H9 (cell line): ENCODE data around the gene PIK3CD. TPM values are rescaled to one million over a fixed set of nuclear protein-coding genes. Genes with fewer than 3 reads are reported as not detected.

ENCODE experiments used
- DNase-seq: peaks from one replicate; pipeline ENCODE4 v3.0.0-alpha.2; 2017
- H2AFZ ChIP-seq: one replicate; pipeline ENCODE4 v1.6.1; 2013; ENCODE audit warnings: mild to moderate bottlenecking, low read length, control low read depth, moderate library complexity
- H2AK5ac ChIP-seq: 2 replicates; pipeline ENCODE4 v1.6.1; 2013; ENCODE audit warnings: low read length, control low read depth, mixed read lengths; ENCODE audit not compliant: insufficient read length
- H2BK120ac ChIP-seq: one replicate; pipeline ENCODE4 v1.6.1; 2013; ENCODE audit warnings: low read depth, mild to moderate bottlenecking, low read length, control low read depth, inconsistent platforms; ENCODE audit not compliant: poor library complexity, severe bottlenecking
- H2BK12ac ChIP-seq: 2 replicates; pipeline ENCODE4 v1.6.1; 2013; ENCODE audit warnings: low read length, control low read depth, mixed read lengths, low read depth; ENCODE audit not compliant: insufficient read length
- H2BK15ac ChIP-seq: 2 replicates; pipeline ENCODE4 v1.6.1; 2013; ENCODE audit warnings: low read depth, low read length, control low read depth
- H2BK20ac ChIP-seq: one replicate; pipeline ENCODE4 v1.6.1; 2013; ENCODE audit warnings: low read depth, mild to moderate bottlenecking, low read length, control low read depth, inconsistent platforms; ENCODE audit not compliant: poor library complexity, severe bottlenecking
- H2BK5ac ChIP-seq: 2 replicates; pipeline ENCODE4 v1.6.1; 2013; ENCODE audit warnings: low read length, control low read depth, mixed read lengths; ENCODE audit not compliant: insufficient read length
- H3K14ac ChIP-seq: 2 replicates; pipeline ENCODE4 v1.6.1; 2013; ENCODE audit warnings: low read length, control low read depth; ENCODE audit not compliant: insufficient read depth
- H3K18ac ChIP-seq: 2 replicates; pipeline ENCODE4 v1.6.1; 2013; ENCODE audit warnings: low read depth, mild to moderate bottlenecking, mixed read lengths, low read length, control low read depth; ENCODE audit not compliant: insufficient read length
- H3K23ac ChIP-seq: 2 replicates; pipeline ENCODE4 v1.6.1; 2013; ENCODE audit warnings: low read length, control low read depth, mixed read lengths, low read depth; ENCODE audit not compliant: insufficient read length
- H3K23me2 ChIP-seq: 2 replicates; pipeline ENCODE4 v1.6.1; 2013; ENCODE audit warnings: low read depth, mild to moderate bottlenecking, mixed read lengths, low read length, control low read depth; ENCODE audit not compliant: insufficient read length, poor library complexity, severe bottlenecking
- H3K27ac ChIP-seq: 2 replicates; pipeline ENCODE4 v1.5.1; 2013; ENCODE audit warnings: low read length, control low read depth, mixed read lengths, low read depth; ENCODE audit not compliant: insufficient read length
- H3K27me3 ChIP-seq: 2 replicates; pipeline ENCODE4 v1.6.1; 2013; ENCODE audit warnings: low read length, control low read depth, inconsistent platforms; ENCODE audit not compliant: insufficient read depth
- H3K4ac ChIP-seq: 2 replicates; pipeline ENCODE4 v1.6.1; 2013; ENCODE audit warnings: low read depth, mild to moderate bottlenecking, control low read depth, inconsistent platforms, low read length, moderate library complexity
- H3K4me1 ChIP-seq: 2 replicates; pipeline ENCODE4 v1.6.1; 2013; ENCODE audit warnings: low read length, control low read depth, inconsistent platforms; ENCODE audit not compliant: insufficient read depth
- H3K4me2 ChIP-seq: 2 replicates; pipeline ENCODE4 v1.6.1; 2013; ENCODE audit warnings: low read length, control low read depth, mixed read lengths; ENCODE audit not compliant: insufficient read length, insufficient read depth
- H3K56ac ChIP-seq: 2 replicates; pipeline ENCODE4 v1.6.1; 2013; ENCODE audit warnings: low read depth, mild to moderate bottlenecking, mixed read lengths, low read length, control low read depth; ENCODE audit not compliant: insufficient read length
- H3K79me1 ChIP-seq: 2 replicates; pipeline ENCODE4 v1.6.1; 2013; ENCODE audit warnings: low read depth, mild to moderate bottlenecking, moderate library complexity, low read length, control low read depth, inconsistent platforms; ENCODE audit not compliant: insufficient read depth, poor library complexity, severe bottlenecking
- H3K79me2 ChIP-seq: 2 replicates; pipeline ENCODE4 v1.6.1; 2013; ENCODE audit warnings: low read length, control low read depth, inconsistent platforms; ENCODE audit not compliant: insufficient read depth
- H3K9ac ChIP-seq: 2 replicates; pipeline ENCODE4 v1.6.1; 2013; ENCODE audit warnings: low read length, control low read depth, mixed read lengths; ENCODE audit not compliant: insufficient read length; ENCODE audit errors: extremely low read depth
- H3K9me3 ChIP-seq: one replicate; pipeline ENCODE4 v1.6.1; 2013; ENCODE audit warnings: low read depth, low read length, inconsistent platforms; ENCODE audit not compliant: control insufficient read depth
- H3T11ph ChIP-seq: one replicate; pipeline ENCODE4 v1.6.1; 2013; ENCODE audit warnings: mild to moderate bottlenecking, low read length, control low read depth, inconsistent platforms
- H4K20me1 ChIP-seq: one replicate; pipeline ENCODE4 v1.6.1; 2013; ENCODE audit not compliant: control insufficient read depth, insufficient read length, insufficient read depth
- H4K5ac ChIP-seq: 2 replicates; pipeline ENCODE4 v1.6.1; 2013; ENCODE audit warnings: low read depth, mild to moderate bottlenecking, mixed read lengths, low read length, control low read depth; ENCODE audit not compliant: insufficient read length
- H4K8ac ChIP-seq: replicated peaks from 2 replicates; pipeline ENCODE4 v1.6.1; 2013; ENCODE audit warnings: low read length, control low read depth, mixed read lengths, low read depth; ENCODE audit not compliant: insufficient read length
- H4K91ac ChIP-seq: 2 replicates; pipeline ENCODE4 v1.6.1; 2013; ENCODE audit warnings: low read depth, mild to moderate bottlenecking, moderate library complexity, mixed read lengths, low read length, control low read depth; ENCODE audit not compliant: insufficient read length
- H3K27ac Mint-ChIP-seq, 3 experiments: 2 replicates in 2 of 3; 3 replicates in 1 of 3; pipeline ENCODE4 v1.8.0; 2020 to 2021; ENCODE audit warnings: mixed read lengths in 3 of 3, mild to moderate bottlenecking in 1 of 3, moderate library complexity in 1 of 3
- H3K27me3 Mint-ChIP-seq: 2 replicates; pipeline ENCODE4 v1.8.0; 2021; ENCODE audit warnings: low read depth, mild to moderate bottlenecking, moderate library complexity, mixed read lengths
- H3K36me3 Mint-ChIP-seq, 3 experiments: 2 replicates in 2 of 3; 3 replicates in 1 of 3; pipeline ENCODE4 v1.8.0; 2020 to 2021; ENCODE audit warnings: low read depth in 3 of 3, mixed read lengths in 3 of 3; ENCODE audit not compliant: insufficient read depth in 1 of 3
- H3K4me1 Mint-ChIP-seq, 2 experiments: 2 replicates each; pipeline ENCODE4 v1.8.0; 2020; ENCODE audit warnings: mixed read lengths in 2 of 2
- H3K4me3 Mint-ChIP-seq, 2 experiments: 2 replicates in 1 of 2; 3 replicates in 1 of 2; pipeline ENCODE4 v1.8.0; 2020 to 2021; ENCODE audit warnings: mild to moderate bottlenecking in 2 of 2, mixed read lengths in 2 of 2, moderate library complexity in 1 of 2
- H3K9me3 Mint-ChIP-seq, 2 experiments: 2 replicates in 1 of 2; 3 replicates in 1 of 2; pipeline ENCODE4 v1.8.0; 2020; ENCODE audit warnings: mild to moderate bottlenecking in 2 of 2, mixed read lengths in 2 of 2, moderate library complexity in 1 of 2
- WGBS: extraction: QIAGEN DNeasy Blood & Tissue Kit; methylation state at CpG from one replicate; pipeline ENCODE4 v1.1.7; 2013; ENCODE audit warnings: missing lambda C conversion rate, low lambda C conversion rate, mixed read lengths; ENCODE audit not compliant: insufficient read length; ENCODE audit errors: extremely low coverage; 5-methylcytosine and 5-hydroxymethylcytosine counted together
- total RNA-seq: library from RNA; stranded (reverse); gene quantifications from 2 replicates; pipeline ENCODE4 v1.2.1, GENCODE V29; 2021
- TF ChIP-seq, protein P1 (sequence below): fragments of 200-600 bp; sonication (generic); conservative IDR thresholded peaks from 3 replicates; pipeline ENCODE4 v1.8.0; 2021; ENCODE audit warnings: antibody characterized with exemption, mild to moderate bottlenecking

The PIK3CD gene
- total RNA-seq, 1 experiment from 2014 or later = 10.0 TPM

DNA sequence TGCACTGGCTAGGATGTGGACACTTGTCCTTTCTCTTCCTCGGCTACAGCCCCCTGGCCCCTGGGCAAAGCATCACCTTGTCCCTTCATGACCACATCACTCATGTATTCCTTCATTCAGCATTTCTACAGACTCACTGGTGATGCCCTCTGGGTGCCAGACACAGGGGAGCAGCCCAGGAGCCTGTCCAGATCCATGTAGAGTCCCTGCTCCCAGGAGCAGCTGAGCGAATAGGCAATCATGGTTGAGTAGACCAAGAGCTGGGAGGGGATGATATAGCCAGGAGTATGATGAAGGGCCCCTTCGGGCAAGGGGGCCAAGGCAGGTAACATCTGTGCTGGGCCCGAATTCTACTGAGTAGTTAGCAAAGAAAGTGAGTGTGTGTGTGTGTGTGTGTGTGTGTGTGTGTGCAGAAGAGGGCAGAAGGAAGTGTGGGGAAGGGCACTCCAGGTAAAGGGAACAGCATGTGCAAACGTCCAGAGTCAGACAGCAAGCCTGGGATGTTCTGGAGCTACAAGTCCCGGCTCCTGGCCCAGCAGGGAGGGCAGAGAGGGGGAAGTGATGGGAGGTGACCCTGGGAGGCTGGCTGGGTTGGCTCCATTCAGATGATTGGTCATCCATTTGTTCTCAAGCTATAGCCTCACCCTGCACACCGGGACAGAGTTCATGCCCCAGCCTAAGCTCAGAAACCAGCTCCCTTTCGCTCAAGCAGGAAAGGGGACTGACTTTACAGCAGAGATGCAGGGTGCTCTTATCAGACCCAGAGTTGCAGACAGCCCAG is 21.0 kb upstream of the PIK3CD start:
- H3K79me1 ChIP-seq = no peaks in the 10 kb centered on the region
- no peak overlapping the region for H4K8ac ChIP-seq
- no peak overlapping the region for H3T11ph ChIP-seq
- H4K5ac ChIP-seq = no peak overlapping the region
- no peaks in the 10 kb centered on the region for H3K4me1 ChIP-seq
- DNase-seq = no peak
- H3K23me2 ChIP-seq = no peaks in the 10 kb centered on the region
- peaks cover 8 to 9% of the 10 kb centered on the region in 2 experiments for H3K9me3 Mint-ChIP-seq
- no peak overlapping the region for H2AK5ac ChIP-seq
- H3K9ac ChIP-seq = no peak overlapping the region
- no peak overlapping the region for H3K4ac ChIP-seq
- TF ChIP-seq, protein P1, sequence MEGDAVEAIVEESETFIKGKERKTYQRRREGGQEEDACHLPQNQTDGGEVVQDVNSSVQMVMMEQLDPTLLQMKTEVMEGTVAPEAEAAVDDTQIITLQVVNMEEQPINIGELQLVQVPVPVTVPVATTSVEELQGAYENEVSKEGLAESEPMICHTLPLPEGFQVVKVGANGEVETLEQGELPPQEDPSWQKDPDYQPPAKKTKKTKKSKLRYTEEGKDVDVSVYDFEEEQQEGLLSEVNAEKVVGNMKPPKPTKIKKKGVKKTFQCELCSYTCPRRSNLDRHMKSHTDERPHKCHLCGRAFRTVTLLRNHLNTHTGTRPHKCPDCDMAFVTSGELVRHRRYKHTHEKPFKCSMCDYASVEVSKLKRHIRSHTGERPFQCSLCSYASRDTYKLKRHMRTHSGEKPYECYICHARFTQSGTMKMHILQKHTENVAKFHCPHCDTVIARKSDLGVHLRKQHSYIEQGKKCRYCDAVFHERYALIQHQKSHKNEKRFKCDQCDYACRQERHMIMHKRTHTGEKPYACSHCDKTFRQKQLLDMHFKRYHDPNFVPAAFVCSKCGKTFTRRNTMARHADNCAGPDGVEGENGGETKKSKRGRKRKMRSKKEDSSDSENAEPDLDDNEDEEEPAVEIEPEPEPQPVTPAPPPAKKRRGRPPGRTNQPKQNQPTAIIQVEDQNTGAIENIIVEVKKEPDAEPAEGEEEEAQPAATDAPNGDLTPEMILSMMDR = no peak
- H3K4me2 ChIP-seq = no peak overlapping the region
- H3K4me1 Mint-ChIP-seq = peaks cover 0 to 17% of the 10 kb centered on the region in 2 experiments; a peak in 3 of 4 replicates
- H2BK12ac ChIP-seq = no peak overlapping the region
- H4K20me1 ChIP-seq = no peaks in the 10 kb centered on the region
- no peaks in the 10 kb centered on the region; a peak in 1 of 7 replicates for H3K36me3 Mint-ChIP-seq
- H2AFZ ChIP-seq = no peak overlapping the region
- no peaks in the 10 kb centered on the region for H3K9me3 ChIP-seq
- H2BK5ac ChIP-seq = no peak overlapping the region
- no peak overlapping the region for H2BK15ac ChIP-seq
- no peak overlapping the region for H3K18ac ChIP-seq
- H3K27ac ChIP-seq = no peak overlapping the region
- no peak overlapping the region for H4K91ac ChIP-seq
- no peak overlapping the region for H2BK120ac ChIP-seq
- no peak overlapping the region for H3K23ac ChIP-seq
- H3K56ac ChIP-seq = no peak overlapping the region
- no peak overlapping the region for H3K14ac ChIP-seq
- H3K4me3 Mint-ChIP-seq = no peak overlapping the region
- H3K27me3 Mint-ChIP-seq = peaks cover 33% of the 10 kb centered on the region
- H3K27me3 ChIP-seq = no peaks in the 10 kb centered on the region
- WGBS = no CpG with 5 or more reads among the region's 8 CpGs
- no peak overlapping the region; a peak in 1 of 7 replicates for H3K27ac Mint-ChIP-seq
- H3K79me2 ChIP-seq = no peaks in the 10 kb centered on the region
- no peak overlapping the region for H2BK20ac ChIP-seq
